G401 (cell line): ENCODE measurements around the gene KIAA0825. TPM values are rescaled to one million over a fixed set of nuclear protein-coding genes. Genes with fewer than 3 reads are reported as not detected.

Experiments
- DNase-seq: peaks from one replicate; pipeline ENCODE4 v3.0.0-alpha.2; 2015; ENCODE audit warnings: low spot score
- in situ Hi-C: cut with HindIII; loops from 2 replicates; pipeline ENCODE4 v1.10.0; 2016; ENCODE audit warnings: low sequenced_read_pairs, mixed read lengths
- total RNA-seq: library from RNA; depleted of rRNA; stranded (reverse); fragments of >200 nt; shearing (Covaris generic); gene quantifications from 2 replicates; pipeline ENCODE4 v1.2.3, GENCODE V29; 2014

The KIAA0825 gene
- total RNA-seq, 1 experiment from 2014 or later = 3.3 TPM

DNA sequence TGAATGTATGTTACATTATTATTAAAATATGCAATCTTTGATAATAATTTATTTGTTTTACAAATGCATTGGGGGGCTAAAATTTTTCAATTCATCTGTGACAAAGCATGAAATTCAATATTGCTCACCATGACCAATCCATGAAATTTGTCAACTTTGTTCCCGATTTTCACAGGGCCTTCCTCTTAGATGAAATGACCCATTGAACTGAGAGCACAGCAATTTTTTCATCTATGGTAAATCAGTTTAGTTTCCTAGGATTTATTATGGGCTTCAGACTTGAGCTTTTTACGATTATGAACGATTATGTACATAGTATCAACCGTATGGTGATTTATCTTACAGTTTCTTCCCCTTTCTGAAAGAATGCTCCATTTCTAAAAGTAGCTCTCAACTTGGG, 157.3 kb downstream of the KIAA0825 start:
- in situ Hi-C loops = no loop called here
- no peak for DNase-seq

DNA sequence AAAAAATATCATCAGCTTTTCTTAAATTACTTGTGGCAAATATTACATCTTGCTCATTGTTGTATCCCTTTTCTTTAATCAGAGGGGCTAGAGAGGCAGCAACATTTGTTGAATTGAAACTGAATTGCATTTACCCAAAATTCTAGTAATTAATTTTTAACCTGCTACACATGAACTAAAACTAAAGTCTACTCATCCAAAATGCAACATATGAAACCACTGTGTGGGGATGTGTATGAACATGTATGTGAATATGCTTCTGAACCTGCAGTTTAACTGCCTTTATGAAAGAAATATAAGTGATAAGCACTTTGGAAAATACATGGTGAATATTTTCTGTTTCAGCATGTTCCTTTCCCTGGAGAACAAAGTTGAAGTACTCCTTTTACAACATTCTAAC, 158.5 kb downstream of the KIAA0825 start:
- in situ Hi-C loops = no loop called here
- DNase-seq = no peak

DNA sequence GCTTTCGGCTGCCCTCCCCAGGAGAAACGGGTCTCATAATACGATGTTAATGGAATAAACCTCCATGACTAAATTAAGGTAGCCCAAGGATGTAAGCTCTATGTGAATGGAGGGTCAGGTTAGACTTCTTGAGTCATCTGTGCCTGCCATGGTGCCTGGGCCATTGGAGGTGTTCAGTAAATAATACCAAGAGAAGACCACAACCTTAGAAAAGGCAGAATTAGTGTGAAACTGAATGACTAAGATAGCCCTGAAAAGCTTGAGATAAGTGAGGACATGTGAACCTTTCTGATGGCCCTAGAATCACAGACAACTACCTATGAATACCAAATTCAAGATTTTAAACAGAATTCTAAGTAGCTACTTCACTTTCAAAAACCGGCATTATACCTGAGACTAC, 160.6 kb downstream of the KIAA0825 start:
- DNase-seq = no peak
- in situ Hi-C loops = no loop called here

DNA sequence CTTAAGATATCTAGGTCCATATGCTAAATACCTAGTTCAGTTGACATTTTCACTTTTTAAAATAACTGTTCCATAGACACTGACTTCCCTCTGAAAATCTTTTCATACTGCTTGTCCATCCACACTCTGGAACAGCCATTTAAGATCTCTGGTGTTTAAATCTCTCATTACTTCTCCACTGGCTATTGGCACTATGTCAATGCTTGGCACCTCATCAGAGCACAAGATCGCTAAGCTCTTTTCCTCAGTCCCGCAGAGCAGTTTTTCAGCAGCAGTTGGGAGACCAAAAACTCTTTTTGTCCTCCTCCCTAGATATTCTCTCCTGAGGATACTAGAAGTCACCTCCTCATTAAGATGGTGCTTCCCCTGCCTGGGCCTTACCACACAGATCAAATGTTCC, 172.7 kb downstream of the KIAA0825 start:
- in situ Hi-C loops = no loop called here
- DNase-seq = no peak

DNA sequence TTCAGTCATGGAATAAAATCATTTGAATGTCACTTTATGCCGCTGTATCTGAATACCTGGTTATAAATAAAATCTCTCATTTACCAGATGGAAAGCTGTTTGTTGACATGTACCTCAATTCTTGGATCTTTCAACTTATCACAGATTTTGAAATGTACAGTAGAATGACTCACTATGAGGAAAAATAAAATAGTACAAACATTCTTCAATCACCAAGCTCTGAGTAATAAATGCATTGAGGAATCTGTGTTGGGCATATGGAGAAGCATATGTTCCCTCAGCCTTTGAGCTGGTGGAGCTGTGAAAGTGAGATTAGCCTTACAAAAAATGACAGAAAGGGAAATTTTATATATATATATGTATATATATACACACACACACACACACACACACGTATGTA, 175.4 kb downstream of the KIAA0825 start:
- DNase-seq = no peak
- in situ Hi-C loops = no loop called here

DNA sequence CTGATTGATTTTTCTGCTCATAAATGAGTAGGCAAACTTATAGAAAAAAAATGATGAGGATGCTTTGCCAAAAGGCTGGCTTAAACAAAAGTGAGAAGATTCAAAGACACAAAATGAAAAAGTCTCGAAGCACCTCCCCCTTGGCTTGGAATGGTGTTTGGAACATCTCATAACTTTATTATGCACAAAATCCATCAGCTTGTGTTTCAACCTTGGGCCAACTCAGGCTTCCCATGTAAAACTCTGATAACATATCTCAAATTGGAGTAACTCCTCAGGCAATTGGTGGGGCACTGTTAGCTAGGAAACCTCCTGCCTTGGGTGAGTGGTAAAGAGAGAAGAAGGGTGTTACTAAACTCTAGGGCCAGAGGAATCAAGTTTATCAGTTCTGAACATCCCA, 176.3 kb downstream of the KIAA0825 start:
- DNase-seq = no peak
- in situ Hi-C loops = no loop called here

DNA sequence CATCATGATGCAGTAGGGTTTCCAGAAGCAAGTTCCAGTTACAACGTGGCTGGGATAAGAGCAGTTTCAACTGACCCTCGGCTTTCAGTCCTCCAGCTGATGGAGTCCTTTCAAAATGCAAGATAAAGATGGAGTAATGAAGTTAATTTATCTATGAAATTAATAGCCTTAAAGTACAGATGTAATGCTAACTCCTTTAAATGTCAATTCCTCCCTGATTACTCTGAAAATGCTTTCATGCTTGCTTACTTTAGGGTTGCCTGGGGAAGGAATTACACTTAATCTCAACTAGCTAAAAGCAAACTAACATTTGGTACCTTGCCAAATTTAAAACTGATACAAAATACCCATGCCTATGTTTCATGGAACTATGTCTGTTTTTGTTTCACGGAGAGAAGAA, 178.4 kb downstream of the KIAA0825 start:
- in situ Hi-C loops = no loop called here
- no peak for DNase-seq

DNA sequence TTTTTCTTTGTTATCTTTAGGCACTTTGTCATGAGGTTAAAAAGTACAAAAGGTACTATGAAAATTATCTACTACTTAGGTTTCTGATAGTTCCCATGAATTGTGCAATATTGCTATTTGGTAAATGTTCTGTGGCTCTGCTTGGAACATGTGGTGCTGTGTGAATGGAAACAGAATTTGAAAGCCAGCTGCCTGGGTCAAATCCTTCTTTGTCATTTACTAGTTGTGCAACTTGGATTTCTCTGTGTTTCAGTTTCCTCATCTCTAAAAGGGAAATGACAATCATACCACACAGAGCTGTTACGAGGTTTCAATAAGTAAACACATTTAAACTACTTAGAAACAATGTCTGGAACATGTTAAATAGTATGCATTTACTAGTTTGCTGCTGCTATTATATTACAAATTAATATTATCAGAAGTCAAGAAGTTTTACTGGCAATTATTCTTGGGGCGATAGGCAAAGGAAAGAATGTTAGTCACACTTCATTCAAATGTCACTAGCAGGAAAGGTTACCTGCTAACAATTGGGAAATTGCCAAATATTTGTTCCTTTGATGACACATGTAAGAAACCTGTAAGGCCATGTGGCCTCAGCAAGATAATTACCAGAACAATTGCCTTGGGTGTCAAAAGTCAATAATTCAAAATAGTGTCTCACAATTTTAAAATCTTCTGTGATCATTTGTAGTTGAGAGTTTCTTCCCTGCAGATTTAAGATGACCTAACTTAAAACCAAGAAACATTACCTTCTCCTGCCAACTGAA, 184.8 kb downstream of the KIAA0825 start:
- in situ Hi-C loops = no loop called here
- peak; percentile 3 for DNase-seq

DNA sequence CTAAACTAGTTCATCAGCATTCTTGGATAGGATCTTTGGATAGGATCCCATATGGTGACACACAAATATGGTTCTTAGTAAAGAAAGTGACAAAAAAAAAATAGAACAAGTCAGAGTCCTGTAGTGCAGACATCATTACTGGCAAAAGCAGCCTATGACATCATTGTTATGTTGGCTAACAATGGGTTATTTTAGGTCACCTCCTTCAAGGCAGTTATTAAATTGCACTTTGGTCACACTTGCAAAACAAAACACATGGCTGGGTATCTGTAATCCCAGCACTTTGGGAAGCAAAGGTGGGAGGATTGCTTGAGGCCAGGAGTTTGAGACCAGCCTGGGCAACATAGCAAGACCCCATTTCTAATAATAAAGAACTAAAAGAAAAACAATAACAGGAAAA, 185.9 kb downstream of the KIAA0825 start:
- no peak for DNase-seq
- in situ Hi-C loops = no loop called here

DNA sequence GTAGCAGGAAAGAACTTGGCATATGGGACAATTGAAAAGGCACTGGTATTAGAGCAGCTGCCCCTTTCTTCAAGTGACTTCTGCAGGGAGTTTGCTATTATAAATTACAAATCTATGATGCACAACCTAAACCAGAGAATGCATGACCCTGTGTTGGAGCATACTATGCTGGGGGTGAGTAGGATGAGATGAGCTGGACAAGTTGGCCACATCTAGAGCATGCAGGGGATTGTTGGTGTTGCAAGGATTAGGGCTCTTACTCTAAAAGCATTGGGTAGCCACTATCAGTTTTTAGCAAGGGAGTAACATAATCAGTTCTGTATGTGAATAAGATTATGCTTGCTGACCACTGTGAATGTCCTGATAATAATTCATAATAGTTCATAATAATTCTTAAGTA, 186.7 kb downstream of the KIAA0825 start:
- in situ Hi-C loops = no loop called here
- DNase-seq = no peak

DNA sequence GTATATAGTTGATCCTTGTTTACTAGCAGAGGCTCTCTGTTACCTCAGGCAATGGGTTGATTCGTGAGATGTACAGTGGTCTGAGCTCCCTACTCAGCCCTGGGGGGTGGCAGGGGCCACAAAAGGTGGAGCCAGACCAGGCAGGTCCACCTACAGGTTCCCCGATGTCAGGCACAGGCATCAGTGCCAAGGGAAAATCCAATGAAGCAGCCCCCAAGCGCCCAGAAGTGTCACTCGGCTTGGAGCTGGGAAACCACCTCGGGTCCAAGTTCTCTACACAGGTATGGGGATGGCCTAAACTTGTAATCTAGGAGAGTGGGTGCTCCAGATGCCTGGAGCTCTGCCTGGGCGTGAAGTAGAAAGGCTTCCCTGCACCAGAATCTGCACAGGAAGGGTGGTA, 188.8 kb downstream of the KIAA0825 start:
- in situ Hi-C loops = no loop called here
- DNase-seq = no peak

DNA sequence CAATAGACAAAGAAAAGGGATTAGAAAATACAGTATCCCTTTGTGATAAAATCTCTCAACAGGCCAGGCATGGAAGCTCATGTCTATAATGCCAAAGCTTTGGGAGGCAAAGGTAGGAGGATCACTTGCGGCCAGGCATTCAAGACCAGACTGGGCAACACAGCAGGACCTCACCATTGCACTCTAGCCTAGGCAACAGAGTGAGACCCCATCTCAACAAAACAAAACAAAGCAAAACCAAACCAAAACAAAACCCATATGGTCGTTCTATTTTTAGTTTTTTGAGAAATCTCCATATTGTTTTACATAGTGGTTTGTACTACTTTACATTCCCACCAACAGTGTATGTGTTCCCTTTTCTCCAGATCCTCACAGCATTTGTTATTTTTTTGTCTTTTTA, 193.0 kb downstream of the KIAA0825 start:
- no peak for DNase-seq
- in situ Hi-C loops = no loop called here

DNA sequence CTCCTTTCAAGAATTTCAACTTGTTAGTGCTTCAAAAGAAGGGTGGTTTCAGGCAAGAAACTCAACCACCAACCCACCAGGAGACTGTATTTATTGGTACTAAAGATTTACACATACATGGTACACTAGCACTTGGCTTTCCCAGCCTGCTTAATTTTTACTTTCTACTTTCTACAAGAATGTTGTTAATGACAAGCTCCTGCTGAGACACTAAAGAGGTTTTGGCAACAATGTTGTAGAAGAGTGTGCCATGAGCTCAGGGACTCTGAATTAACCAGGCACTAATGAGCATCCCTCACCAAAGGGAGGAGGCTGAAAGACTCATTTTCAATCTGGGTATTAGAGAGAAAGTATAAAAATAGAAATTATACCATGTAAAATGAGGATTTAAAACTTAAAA, 195.0 kb downstream of the KIAA0825 start:
- in situ Hi-C loops = no loop called here
- DNase-seq = no peak

DNA sequence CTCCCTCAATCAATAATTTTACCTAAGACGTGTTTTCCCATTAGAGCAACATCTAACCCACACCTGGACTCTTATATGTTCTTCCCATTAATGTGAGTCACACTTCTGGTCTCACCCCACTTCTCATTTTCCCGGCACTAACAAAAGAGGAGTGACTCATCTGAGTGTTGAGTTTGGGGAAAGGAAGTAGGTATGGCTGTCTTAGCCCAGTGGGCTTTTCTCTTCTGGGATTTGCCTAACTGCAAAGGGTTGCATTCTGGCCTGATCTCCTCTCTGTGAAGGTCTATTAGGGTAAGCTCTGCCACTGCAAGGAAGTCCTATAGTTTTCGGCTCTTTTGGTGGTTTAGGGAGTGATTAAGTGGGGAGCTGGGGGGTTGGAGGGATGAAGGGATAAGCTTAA, 195.6 kb downstream of the KIAA0825 start:
- DNase-seq = no peak

DNA sequence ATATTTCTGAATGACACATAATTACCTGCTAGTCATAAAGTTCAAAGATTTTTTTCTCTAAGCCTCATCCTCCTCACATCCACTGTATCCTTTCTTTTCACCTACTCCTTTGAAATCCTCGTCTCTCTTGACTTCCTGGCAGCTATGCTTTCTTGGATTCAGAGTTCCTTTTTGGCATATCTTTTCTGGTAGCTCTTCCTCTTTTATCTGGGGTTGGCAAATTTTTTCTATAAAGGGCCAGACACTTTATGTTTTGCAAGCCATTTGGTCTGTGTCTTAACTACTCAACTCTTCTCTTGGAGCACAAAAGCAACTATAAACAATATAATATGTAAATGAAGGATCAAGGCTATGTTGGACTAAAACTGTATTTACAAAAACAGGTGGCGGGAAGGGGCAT, 197.5 kb downstream of the KIAA0825 start:
- no peak for DNase-seq
- in situ Hi-C loops = no loop called here

More for the DNA sequence above, 195.6 kb downstream of the KIAA0825 start:
- in situ Hi-C loops = no loop called here

DNA sequence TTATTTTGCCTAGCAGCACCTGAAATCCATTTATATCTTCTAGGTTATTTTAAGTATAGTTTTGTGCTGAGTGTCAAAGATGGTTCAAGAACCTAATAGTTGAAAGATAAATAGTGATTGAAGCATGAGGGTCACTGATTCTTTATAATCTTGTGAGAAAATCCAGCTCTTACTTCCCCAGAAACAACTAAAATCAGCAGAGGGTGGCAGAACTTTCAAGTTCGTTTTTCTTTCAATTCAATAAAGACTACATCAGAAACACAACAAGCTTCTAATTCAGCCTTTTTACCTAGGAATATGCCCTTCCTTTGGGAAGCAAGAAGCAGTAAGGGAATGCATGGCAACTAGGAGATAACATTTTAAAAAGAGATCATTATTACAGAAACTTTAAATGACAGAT, 202.6 kb downstream of the KIAA0825 start:
- in situ Hi-C loops = no loop called here
- DNase-seq = no peak

DNA sequence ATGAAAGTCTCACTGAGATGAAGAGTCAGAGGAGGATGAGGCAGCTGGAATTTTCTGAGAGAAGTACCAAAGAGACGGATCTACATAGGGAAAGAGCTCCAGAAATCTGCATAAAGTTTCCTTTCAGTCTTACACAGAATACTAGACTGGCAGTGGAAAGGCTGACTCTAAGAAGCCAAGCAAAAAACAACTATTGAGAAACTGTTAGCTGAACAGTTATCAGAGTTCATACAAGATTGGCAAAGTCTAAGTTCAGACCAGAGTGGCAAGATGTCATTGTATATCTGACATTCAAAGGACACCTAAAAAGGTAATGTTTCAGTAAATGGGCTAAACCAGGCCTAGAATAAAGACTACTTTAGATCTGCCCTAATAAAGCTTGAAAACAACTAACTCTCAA, 209.0 kb downstream of the KIAA0825 start:
- in situ Hi-C loops = no loop called here
- no peak for DNase-seq

DNA sequence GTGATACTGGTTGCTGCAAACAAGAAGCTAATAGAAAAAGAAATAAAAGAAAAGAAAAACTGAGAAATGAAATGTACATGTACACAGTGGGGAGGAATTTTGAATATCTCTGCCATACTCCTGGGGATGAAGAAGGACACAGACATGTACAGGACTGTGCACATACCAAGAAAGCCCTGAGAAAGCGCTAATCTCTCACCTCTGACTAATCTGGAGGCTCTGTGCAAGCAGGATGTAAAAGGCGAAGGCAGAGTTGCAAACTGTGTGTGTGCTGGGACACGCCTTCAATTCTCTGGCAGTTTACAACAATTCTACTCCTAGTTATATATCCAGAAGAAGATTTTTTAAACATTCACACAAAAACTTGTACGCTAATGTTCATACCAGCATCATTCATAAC, 211.4 kb downstream of the KIAA0825 start:
- in situ Hi-C loops = no loop called here
- DNase-seq = no peak

DNA sequence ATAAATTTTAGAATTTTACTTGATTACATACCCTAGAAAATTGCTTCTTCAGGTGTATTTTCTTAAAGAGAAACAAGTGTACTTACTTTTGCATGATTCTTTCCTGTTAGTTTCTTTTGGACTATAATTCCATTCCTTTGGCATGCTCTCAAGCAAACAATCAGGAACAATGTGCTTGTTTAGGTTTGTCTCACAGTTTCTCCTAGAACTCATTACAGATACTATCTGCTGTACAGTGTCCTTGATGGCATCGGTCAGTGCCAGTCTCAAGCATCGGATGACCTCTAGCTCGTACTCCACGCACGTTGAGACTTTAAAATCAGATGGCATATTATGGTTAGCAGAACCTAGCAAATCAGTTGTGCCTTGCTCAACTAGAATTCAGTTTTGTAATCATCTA, 214.9 kb downstream of the KIAA0825 start:
- in situ Hi-C loops = no loop called here
- no peak for DNase-seq

DNA sequence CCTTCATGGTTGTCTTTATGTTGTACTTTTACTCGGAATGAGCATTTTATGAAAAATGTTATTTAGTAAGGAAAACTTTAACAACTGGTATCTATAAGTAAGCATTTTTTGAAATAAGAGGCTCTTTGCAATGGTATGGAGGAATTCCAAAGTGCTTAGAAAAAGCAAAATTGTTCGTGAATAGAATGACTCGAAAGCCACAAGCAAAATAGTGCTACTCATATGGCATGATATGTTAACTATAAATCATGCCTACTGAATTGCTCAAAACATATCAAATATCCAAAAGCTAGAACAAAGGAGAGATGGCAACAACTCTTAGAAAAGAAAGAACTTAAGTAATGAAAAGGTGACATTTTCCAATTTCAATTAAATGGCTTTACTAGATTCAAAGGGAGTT, 216.3 kb downstream of the KIAA0825 start:
- in situ Hi-C loops = no loop called here

DNA sequence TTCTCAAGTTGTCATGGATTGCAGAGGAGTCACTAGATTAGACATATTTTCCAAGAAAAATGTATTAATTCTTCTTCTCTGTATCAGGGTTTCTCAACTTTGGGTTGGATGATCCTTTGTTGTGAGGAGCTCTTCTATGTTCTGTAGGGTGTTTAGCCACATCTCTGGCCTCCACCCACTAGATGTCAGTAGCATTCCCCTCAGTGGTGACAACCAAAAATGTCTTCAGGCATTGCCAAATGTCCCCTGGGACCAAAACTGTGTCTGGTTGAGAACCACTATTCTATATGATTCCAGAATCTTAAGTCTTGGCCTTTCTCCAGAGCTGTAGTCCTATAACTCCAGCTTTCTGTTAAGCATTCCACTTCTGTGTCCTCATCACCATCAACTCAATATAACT, 220.9 kb downstream of the KIAA0825 start:
- no peak for DNase-seq

More for the DNA sequence above, 216.3 kb downstream of the KIAA0825 start:
- no peak for DNase-seq

DNA sequence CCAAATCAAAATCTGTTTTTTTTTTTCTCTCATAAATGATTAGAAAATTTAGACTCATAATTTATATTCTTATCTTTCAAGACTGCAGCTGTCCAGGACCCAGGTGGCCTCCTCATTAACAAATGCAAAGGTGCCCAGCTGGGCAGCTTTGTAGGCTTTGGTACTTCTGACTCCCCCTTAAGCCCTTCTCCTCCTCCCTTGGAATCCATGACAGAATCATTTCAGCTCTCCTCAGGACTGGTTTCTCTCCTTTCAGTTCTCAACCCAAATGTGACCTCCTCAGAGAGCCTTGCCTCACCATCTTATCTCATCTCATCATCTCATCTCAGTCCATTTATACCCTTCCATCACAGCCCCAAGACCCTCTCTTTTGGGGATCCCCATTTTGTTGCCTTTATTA, 221.7 kb downstream of the KIAA0825 start:
- in situ Hi-C loops = no loop called here
- no peak for DNase-seq

More for the DNA sequence above, 220.9 kb downstream of the KIAA0825 start:
- in situ Hi-C loops = no loop called here
